ENCODE measurements around the gene NFIB. TPM values are rescaled to one million over a fixed set of nuclear protein-coding genes. Genes with fewer than 3 reads are reported as not detected.

The NFIB gene
- total and polyA plus RNA-seq, 2 donors (not counting 3 experiments of a cell fraction or from before 2014, with no cell fraction given) = 26.4 to 174 TPM

DNA sequence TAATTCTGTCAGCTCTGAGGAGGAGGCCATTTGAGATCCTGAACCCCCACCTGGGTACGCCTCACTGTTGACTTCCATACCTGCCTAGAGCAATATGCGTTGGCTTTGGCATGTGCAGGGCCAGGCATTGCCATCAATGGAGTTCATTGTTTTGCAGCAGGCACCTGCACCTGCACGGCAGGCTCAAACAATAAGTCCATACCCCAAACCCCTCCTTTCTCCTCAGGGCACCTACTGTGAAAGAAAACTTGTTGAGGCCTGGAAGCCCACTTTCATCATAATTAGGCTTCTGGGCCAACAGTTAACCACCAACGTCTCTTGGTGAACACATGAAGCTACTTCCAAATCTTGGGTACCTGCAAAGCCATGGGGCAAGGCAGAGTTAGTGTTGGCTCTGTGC is 238.7 kb downstream of the NFIB start:
- dilution Hi-C loops (cut with MboI; ENCODE audit: extremely low pct_ligation_motif_present, low sequenced_read_pairs) (no loop called here), intact Hi-C loops (cut with micrococcal nuclease) (no loop called here)
- no peaks in the 10 kb centered on the region for H3K79me2 ChIP-seq (ENCODE audit: control insufficient read depth, insufficient read depth, low read length)
- no peak overlapping the region for H3K9ac ChIP-seq (replicated peaks; ENCODE audit: extremely low read depth, insufficient read depth, low read length)
- CTCF ChIA-PET = interaction anchor here (2.3 kb wide), 1 partner anchor 278 kb away, joined by 7 read pairs; no protein-coding TSS in a partner anchor
- no peaks in the 10 kb centered on the region for H3K9me3 ChIP-seq (replicated peaks; ENCODE audit: control insufficient read depth, insufficient read depth, low read length)
- H3K27me3 ChIP-seq (ENCODE audit: control insufficient read depth in 2 of 2, insufficient read depth in 2 of 2, low read length in 2 of 2) = no peaks in the 10 kb centered on the region
- FAIRE-seq = no peak
- POLR2A ChIA-PET = no interaction called here
- H3K4me3 ChIP-seq (replicated peaks in 1 of 3; ENCODE audit: insufficient read depth in 1 of 3, low read depth in 1 of 3, low read length in 3 of 3) = no peak overlapping the region
- no TSS peak for BruUV-seq (replicated peaks)
- H3K9me1 ChIP-seq (replicated peaks; ENCODE audit: control insufficient read depth, extremely low read depth, insufficient read depth, low read length) = no peaks in the 10 kb centered on the region
- H3K36me3 ChIP-seq (ENCODE audit: control insufficient read depth in 2 of 2, extremely low read depth in 1 of 2, insufficient read depth in 2 of 2, low read length in 2 of 2) = no peaks in the 10 kb centered on the region
- DNase-seq (ENCODE audit: low read depth, low spot score) = no peak
- no peak for TF ChIP-seq JUN (IDR thresholded peaks at IDR 0.05; ENCODE audit: borderline replicate concordance, insufficient read depth, insufficient read length, low read depth)
- TF ChIP-seq CTCF (IDR thresholded peaks at IDR 0.05; ENCODE audit: extremely low read depth in 1 of 2, insufficient read depth in 1 of 2, low read depth in 1 of 2, low read length in 2 of 2) = no peak
- no peak for TF ChIP-seq EZH2 (IDR thresholded peaks at IDR 0.05; ENCODE audit: borderline replicate concordance, low read depth, low read length, severe bottlenecking)
- no peak for TF ChIP-seq MAX (IDR thresholded peaks at IDR 0.05; ENCODE audit: insufficient read depth, insufficient read length)
- no peak for TF ChIP-seq POLR2A (IDR thresholded peaks at IDR 0.05; ENCODE audit: low read depth, low read length)
- no peak for TF ChIP-seq MYC (IDR thresholded peaks at IDR 0.05; ENCODE audit: low read depth, low read length)
- TF ChIP-seq GATA2 (IDR thresholded peaks at IDR 0.05; ENCODE audit: insufficient read depth, insufficient read length, low read depth, low read length) = no peak
- TF ChIP-seq FOS (IDR thresholded peaks at IDR 0.05; ENCODE audit: borderline replicate concordance, insufficient read depth, low read length) = no peak
- TF ChIP-seq POLR2AphosphoS5 (IDR thresholded peaks at IDR 0.05; ENCODE audit: insufficient read depth, low read depth, low read length) = no peak
- H3K27ac ChIP-seq (ENCODE audit: insufficient read depth, low read depth, low read length) = no peak overlapping the region
- H3K4me1 ChIP-seq (ENCODE audit: control insufficient read depth, extremely low read depth, insufficient read depth, low read length) = no peaks in the 10 kb centered on the region
- no peaks in the 10 kb centered on the region for H4K20me1 ChIP-seq (replicated peaks; ENCODE audit: control insufficient read depth, extremely low read depth, insufficient read depth, low read length)
- no peak overlapping the region for H2AFZ ChIP-seq (ENCODE audit: low read depth, low read length)
- H3K4me2 ChIP-seq (ENCODE audit: insufficient read depth, low read length) = no peak overlapping the region

Data from endothelial cell of umbilical vein (primary cell).